Measurements from ENCODE around the gene MEIKIN.
A peak's percentile ranks its signal among the peaks of the same experiment; 100 is the strongest.

The MEIKIN gene

GRCh38 chr5:131796793-131797693 is 148.4 kb downstream of the MEIKIN start, which contains the start of gene FNIP1:
FNIP1 (minus strand) TSS chr5:131797017; CDS start chr5:131796921, 96 bp downstream.
- Histone ChIP-seq H3K4me3 (ENCODE audit: low read length) (peak within 1 kb of the TSS; percentile 82), H3K4me2 (ENCODE audit: low read length) (peak within 1 kb of the TSS; percentile 97), H3K9me3 (ENCODE audit: control insufficient read depth, insufficient read depth, low read length) (no peaks in the 10 kb centered on the region), H3K79me2 (ENCODE audit: control insufficient read depth, low read length) (peaks cover 50% of the 10 kb centered on the region), H3K36me3 (ENCODE audit: control insufficient read depth, low read length) (peaks cover 20% of the 10 kb centered on the region), H3K9me2 (replicated peaks; ENCODE audit: control insufficient read depth, low read length) (no peaks in the 10 kb centered on the region), H4K20me1 (ENCODE audit: control insufficient read depth, insufficient read depth, low read depth, low read length) (peaks cover 6% of the 10 kb centered on the region; the same call in 1 of the 2 replicates), H3K4me1 (ENCODE audit: control insufficient read depth, low read length) (peaks cover 35% of the 10 kb centered on the region), H3F3A (ENCODE audit: control insufficient read depth, insufficient read depth) (no peaks in the 10 kb centered on the region), H3K27ac (ENCODE audit: low read depth, low read length) (peak within 1 kb of the TSS; percentile 44), H3K27me3 (ENCODE audit: control insufficient read depth, low read length) (no peaks in the 10 kb centered on the region)
- TF ChIP-seq EZH2phosphoT487 (IDR thresholded peaks at IDR 0.05; ENCODE audit: borderline replicate concordance, low read length) (no peak), CTCF (IDR thresholded peaks at IDR 0.05; ENCODE audit: low read depth, low read length, poor library complexity, severe bottlenecking) (no peak)

DNA sequence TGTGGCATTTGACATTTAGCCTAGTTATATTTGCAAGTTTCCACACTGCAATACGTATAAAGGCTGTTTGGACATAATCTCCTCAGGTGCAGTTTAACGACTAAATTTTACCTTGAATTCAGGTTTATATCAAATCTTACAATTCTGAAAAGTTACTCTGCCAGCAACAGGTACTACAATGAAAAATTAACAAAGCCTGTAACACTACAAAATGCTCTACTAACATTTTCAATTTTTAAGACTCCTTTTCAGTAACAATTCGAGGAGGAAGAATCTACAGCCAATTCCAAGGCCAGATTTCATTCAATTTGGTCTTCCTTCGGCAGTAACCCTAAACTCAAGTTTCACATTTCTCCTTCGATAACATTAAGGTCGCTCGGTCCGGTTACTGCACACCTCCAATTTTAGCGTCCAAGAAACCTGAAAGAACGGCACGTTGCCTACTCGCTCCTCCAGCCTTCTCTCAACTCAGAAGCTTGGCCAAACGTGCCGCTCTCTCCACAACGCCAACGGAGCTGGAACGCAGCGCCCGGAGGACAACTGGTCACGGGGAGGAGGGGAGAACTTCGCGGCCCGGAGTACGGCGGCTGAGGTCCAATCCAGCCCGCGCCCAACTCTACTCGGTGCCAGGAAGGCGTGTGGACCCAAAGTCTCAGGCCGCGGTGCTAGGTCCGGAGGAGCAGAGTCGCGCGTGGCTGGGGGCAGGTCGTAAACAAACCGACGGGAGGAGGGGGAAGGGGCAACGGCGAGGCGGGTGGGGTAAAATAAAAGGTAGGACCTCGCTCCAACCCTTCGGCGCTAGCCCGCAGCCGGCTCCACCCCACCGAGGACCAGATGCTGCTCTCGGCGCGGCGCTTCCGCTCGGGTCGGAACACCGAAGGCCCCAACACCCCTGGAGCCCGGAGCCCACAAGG is 149.3 kb downstream of the MEIKIN start:
- H3K27me3 ChIP-seq (ENCODE audit: control insufficient read depth, low read length), result no peaks in the 10 kb centered on the region
- H4K20me1 ChIP-seq (ENCODE audit: control insufficient read depth, insufficient read depth, low read depth, low read length), result peaks cover 6% of the 10 kb centered on the region; the same call in 1 of the 2 replicates
- peaks cover 59% of the 10 kb centered on the region for H3K79me2 ChIP-seq (ENCODE audit: control insufficient read depth, low read length)
- peak overlapping the region; percentile 44 for H3K27ac ChIP-seq (ENCODE audit: low read depth, low read length)
- H3K9me2 ChIP-seq (replicated peaks; ENCODE audit: control insufficient read depth, low read length), result no peaks in the 10 kb centered on the region
- peaks cover 35% of the 10 kb centered on the region for H3K4me1 ChIP-seq (ENCODE audit: control insufficient read depth, low read length)
- peak overlapping the region; percentile 81 for H3K4me2 ChIP-seq (ENCODE audit: low read length)
- no peak for TF ChIP-seq CTCF (IDR thresholded peaks at IDR 0.05; ENCODE audit: low read depth, low read length, poor library complexity, severe bottlenecking)
- TF ChIP-seq EZH2phosphoT487 (IDR thresholded peaks at IDR 0.05; ENCODE audit: borderline replicate concordance, low read length), result no peak
- peak overlapping the region; percentile 82 for H3K4me3 ChIP-seq (ENCODE audit: low read length)
- H3K36me3 ChIP-seq (ENCODE audit: control insufficient read depth, low read length), result peaks cover 20% of the 10 kb centered on the region
- no peaks in the 10 kb centered on the region for H3F3A ChIP-seq (ENCODE audit: control insufficient read depth, insufficient read depth)
- H3K9me3 ChIP-seq (ENCODE audit: control insufficient read depth, insufficient read depth, low read length), result no peaks in the 10 kb centered on the region

- Histone ChIP-seq H3K9me3 (ENCODE audit: control insufficient read depth, insufficient read depth, low read length) (no peaks in the 10 kb centered on the region), H3K27ac (ENCODE audit: low read depth, low read length) (no peak overlapping the region; the same call in 1 of the 2 replicates), H3K4me3 (ENCODE audit: low read length) (peak overlapping the region; percentile 82), H3K4me2 (ENCODE audit: low read length) (peak overlapping the region; percentile 81), H3K9me2 (replicated peaks; ENCODE audit: control insufficient read depth, low read length) (no peaks in the 10 kb centered on the region), H4K20me1 (ENCODE audit: control insufficient read depth, insufficient read depth, low read depth, low read length) (peaks cover 6% of the 10 kb centered on the region; the same call in 1 of the 2 replicates), H3K36me3 (ENCODE audit: control insufficient read depth, low read length) (peaks cover 20% of the 10 kb centered on the region), H3K27me3 (ENCODE audit: control insufficient read depth, low read length) (no peaks in the 10 kb centered on the region), H3F3A (ENCODE audit: control insufficient read depth, insufficient read depth) (no peaks in the 10 kb centered on the region), H3K79me2 (ENCODE audit: control insufficient read depth, low read length) (peaks cover 68% of the 10 kb centered on the region), H3K4me1 (ENCODE audit: control insufficient read depth, low read length) (peaks cover 35% of the 10 kb centered on the region)
- TF ChIP-seq EZH2phosphoT487 (IDR thresholded peaks at IDR 0.05; ENCODE audit: borderline replicate concordance, low read length) (no peak), CTCF (IDR thresholded peaks at IDR 0.05; ENCODE audit: low read depth, low read length, poor library complexity, severe bottlenecking) (no peak)
Observed at GRCh38 chr5:131795228-131795627, 150.2 kb downstream of the MEIKIN start.
